KMS-11 (cell line): Measurements from ENCODE around the gene CSRNP3.

Source experiments
- H2AFZ ChIP-seq: fragments of 200-600 bp; sonication (generic); 2 replicates; pipeline ENCODE4 v1.6.1; 2016; ENCODE audit warnings: antibody characterized with exemption, mixed run types, low read depth
- H3K27ac ChIP-seq: fragments of 200-600 bp; sonication (generic); 2 replicates; pipeline ENCODE4 v1.6.1; 2016; ENCODE audit warnings: mild to moderate bottlenecking, mixed run types
- H3K27me3 ChIP-seq: fragments of 200-600 bp; sonication (generic); 2 replicates; pipeline ENCODE4 v1.6.1; 2017; ENCODE audit warnings: mild to moderate bottlenecking, low read depth, mixed run types, moderate library complexity; ENCODE audit not compliant: insufficient read depth
- H3K36me3 ChIP-seq: fragments of 200-600 bp; sonication (generic); 2 replicates; pipeline ENCODE4 v1.6.1; 2017; ENCODE audit warnings: mild to moderate bottlenecking, mixed run types; ENCODE audit not compliant: insufficient read depth
- H3K4me1 ChIP-seq: fragments of 200-600 bp; sonication (generic); 2 replicates; pipeline ENCODE4 v1.6.1; 2016; ENCODE audit warnings: mild to moderate bottlenecking, low read depth, mixed run types; ENCODE audit not compliant: poor library complexity, severe bottlenecking
- H3K4me2 ChIP-seq: fragments of 200-600 bp; sonication (generic); 2 replicates; pipeline ENCODE4 v1.7.0; 2016; ENCODE audit warnings: mild to moderate bottlenecking, mixed run types
- H3K4me3 ChIP-seq: fragments of 200-600 bp; sonication (generic); IDR thresholded peaks from 2 replicates; pipeline ENCODE4 v1.6.1; 2017; ENCODE audit warnings: low read depth, low read length, mixed read lengths; ENCODE audit not compliant: insufficient read depth
- H3K79me2 ChIP-seq: fragments of 200-600 bp; sonication (generic); 2 replicates; pipeline ENCODE4 v1.6.1; 2016; ENCODE audit warnings: low read depth, mixed run types; ENCODE audit not compliant: insufficient read depth
- H3K9ac ChIP-seq: fragments of 200-600 bp; sonication (generic); 2 replicates; pipeline ENCODE4 v1.6.1; 2016; ENCODE audit warnings: mild to moderate bottlenecking, mixed run types
- H4K20me1 ChIP-seq: fragments of 200-600 bp; sonication (generic); 2 replicates; pipeline ENCODE4 v1.6.1; 2016; ENCODE audit warnings: mild to moderate bottlenecking, mixed run types; ENCODE audit not compliant: insufficient read depth
- TF ChIP-seq, protein P1 (sequence below): fragments of 200-600 bp; sonication (generic); conservative IDR thresholded peaks from 2 replicates; pipeline ENCODE4 v1.6.1; 2017; ENCODE audit warnings: low read depth, mild to moderate bottlenecking, antibody characterized with exemption, low read length, moderate library complexity, mixed read lengths

Gene CSRNP3

DNA sequence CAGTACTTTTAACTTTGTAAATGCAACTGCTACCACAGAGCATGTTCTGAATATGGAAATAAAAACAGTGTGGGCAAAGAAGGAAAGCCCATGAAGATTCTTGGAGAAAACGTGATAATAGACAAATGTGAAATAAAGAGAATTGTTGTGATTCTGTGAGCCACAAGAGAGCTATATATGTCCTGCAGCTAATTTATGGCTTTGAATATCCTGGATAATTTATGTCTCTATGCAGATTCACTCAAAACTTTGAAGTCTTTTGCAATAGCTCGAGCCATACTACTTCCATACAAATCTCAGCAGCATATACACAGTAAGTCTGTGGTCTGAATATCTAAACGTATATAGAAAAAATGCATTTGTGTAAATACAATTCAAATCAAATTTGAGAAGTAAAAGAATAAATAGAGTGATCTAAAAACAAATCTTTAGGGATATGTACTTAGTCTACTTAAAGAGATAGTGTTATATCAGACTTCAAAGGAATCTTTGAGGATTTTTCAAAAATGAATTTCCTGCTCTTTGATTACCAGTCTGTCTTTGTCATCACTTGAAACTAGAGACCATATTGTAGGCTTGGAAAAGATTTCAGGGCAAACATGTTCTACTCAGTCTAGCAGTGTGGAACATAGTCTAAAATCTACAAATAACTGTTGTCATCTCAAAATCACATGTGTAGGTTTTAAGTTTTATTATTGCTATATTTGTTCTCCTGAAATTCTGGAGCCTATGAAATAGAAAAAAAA, 107.1 kb downstream of the CSRNP3 start:
- Histone ChIP-seq H3K4me3 (no peak overlapping the region), H3K79me2 (no peaks in the 10 kb centered on the region)

DNA sequence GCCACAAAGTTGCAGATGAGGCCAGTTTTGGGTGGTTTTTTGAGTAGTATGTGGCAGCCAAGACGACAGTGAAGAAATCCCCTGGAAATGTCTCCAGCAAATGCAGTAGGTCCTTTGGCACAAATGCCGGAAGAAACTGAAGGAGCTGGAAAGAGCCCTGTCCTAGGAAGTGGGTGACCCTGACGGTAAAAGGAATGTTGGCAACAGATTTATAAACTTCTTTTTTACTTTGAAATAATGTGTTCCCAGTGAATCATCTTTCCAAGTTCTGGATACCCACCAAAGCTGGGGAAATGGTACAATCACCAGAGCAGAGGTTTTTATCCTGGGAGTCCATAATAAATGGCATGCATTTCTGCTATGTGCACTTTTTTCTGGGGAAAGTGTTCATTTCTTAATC, 112.9 kb downstream of the CSRNP3 start:
- H3K36me3 ChIP-seq: no peaks in the 10 kb centered on the region
- H3K4me3 ChIP-seq: no peak overlapping the region
- no peak overlapping the region for H3K27ac ChIP-seq
- H3K4me2 ChIP-seq: no peak overlapping the region
- no peak overlapping the region for H2AFZ ChIP-seq
- H3K4me1 ChIP-seq: no peaks in the 10 kb centered on the region
- H3K79me2 ChIP-seq: no peaks in the 10 kb centered on the region
- no peak overlapping the region for H3K9ac ChIP-seq
- H4K20me1 ChIP-seq: no peaks in the 10 kb centered on the region
- no peaks in the 10 kb centered on the region for H3K27me3 ChIP-seq
- TF ChIP-seq, protein P1, sequence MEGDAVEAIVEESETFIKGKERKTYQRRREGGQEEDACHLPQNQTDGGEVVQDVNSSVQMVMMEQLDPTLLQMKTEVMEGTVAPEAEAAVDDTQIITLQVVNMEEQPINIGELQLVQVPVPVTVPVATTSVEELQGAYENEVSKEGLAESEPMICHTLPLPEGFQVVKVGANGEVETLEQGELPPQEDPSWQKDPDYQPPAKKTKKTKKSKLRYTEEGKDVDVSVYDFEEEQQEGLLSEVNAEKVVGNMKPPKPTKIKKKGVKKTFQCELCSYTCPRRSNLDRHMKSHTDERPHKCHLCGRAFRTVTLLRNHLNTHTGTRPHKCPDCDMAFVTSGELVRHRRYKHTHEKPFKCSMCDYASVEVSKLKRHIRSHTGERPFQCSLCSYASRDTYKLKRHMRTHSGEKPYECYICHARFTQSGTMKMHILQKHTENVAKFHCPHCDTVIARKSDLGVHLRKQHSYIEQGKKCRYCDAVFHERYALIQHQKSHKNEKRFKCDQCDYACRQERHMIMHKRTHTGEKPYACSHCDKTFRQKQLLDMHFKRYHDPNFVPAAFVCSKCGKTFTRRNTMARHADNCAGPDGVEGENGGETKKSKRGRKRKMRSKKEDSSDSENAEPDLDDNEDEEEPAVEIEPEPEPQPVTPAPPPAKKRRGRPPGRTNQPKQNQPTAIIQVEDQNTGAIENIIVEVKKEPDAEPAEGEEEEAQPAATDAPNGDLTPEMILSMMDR: no peak

More for the DNA sequence above, 107.1 kb downstream of the CSRNP3 start:
- H3K36me3 ChIP-seq: no peaks in the 10 kb centered on the region
- H2AFZ ChIP-seq: no peak overlapping the region
- TF ChIP-seq, protein P1: no peak
- H3K27me3 ChIP-seq: no peaks in the 10 kb centered on the region
- no peak overlapping the region for H3K27ac ChIP-seq
- no peaks in the 10 kb centered on the region for H3K4me1 ChIP-seq
- H4K20me1 ChIP-seq: no peaks in the 10 kb centered on the region
- H3K4me2 ChIP-seq: no peak overlapping the region
- no peak overlapping the region for H3K9ac ChIP-seq

DNA sequence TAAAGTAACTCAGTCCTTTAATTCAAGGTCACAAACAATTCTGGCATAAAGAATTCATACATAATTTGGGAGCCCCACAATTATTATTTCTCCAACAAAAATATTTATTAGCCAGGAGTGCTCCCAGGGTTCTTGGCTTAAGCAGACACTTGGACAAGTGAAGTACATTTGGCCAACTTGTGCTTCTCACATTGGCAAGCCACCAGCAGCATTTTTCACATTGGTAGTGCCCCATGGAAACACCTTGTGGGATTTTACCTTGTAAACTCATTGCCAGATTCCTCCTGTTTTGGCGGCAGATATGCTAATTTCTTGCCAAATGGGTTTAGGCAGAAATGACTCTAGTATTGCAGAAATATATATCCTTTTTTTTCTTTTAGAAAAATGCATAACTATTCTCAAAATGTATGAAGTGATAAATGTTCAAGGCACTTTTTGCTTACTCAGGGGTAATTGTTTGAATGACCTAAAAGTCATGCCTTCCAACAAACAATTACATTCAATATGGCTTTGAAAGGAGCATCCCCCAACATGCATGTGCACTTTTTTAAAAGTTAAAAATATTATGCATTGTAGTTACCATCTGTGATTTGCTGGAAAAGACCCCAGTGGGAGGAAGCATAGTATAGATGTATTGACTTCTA, 113.5 kb downstream of the CSRNP3 start:
- H3K4me1 ChIP-seq: no peaks in the 10 kb centered on the region
- TF ChIP-seq, protein P1: no peak

DNA sequence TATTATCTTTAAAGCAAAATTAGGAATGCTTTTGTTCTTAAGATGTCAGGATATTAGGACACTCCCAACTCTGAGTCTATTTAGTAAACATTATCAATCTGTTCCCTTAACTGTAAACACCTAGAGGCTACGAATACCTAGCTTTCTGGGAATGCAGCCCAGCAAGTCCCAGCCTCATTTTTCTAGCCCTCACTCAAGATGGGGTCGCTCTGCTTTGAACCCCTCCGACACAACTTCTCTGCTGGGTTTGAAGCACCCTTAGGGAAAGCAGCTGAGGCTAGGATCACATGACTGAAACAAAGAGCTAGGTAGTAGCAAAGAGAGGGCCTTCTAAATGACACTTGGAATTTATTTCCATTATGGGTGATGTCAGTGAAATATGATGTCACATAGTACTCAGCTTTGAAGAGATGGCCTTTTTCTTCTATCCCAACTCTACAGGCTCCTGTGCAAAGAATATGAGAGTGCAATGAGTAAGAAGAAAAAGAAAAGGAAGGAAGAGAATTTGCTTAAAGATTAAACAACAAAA, 114.7 kb downstream of the CSRNP3 start:
- H3K4me1 ChIP-seq: no peaks in the 10 kb centered on the region
- H3K4me3 ChIP-seq: no peak overlapping the region
- TF ChIP-seq, protein P1: no peak
- H3K36me3 ChIP-seq: no peaks in the 10 kb centered on the region
- no peak overlapping the region for H3K4me2 ChIP-seq
- no peak overlapping the region for H3K27ac ChIP-seq
- no peaks in the 10 kb centered on the region for H3K79me2 ChIP-seq
- no peaks in the 10 kb centered on the region for H4K20me1 ChIP-seq
- H2AFZ ChIP-seq: no peak overlapping the region
- H3K27me3 ChIP-seq: no peaks in the 10 kb centered on the region
- no peak overlapping the region for H3K9ac ChIP-seq

More for the DNA sequence above, 113.5 kb downstream of the CSRNP3 start:
- Histone ChIP-seq H3K27ac (no peak overlapping the region), H3K27me3 (no peaks in the 10 kb centered on the region), H4K20me1 (no peaks in the 10 kb centered on the region), H3K79me2 (no peaks in the 10 kb centered on the region), H3K36me3 (no peaks in the 10 kb centered on the region), H3K9ac (no peak overlapping the region), H3K4me2 (no peak overlapping the region), H2AFZ (no peak overlapping the region), H3K4me3 (no peak overlapping the region)
